ENCODE data around the gene KLF2.
A peak's percentile ranks its signal among the peaks of the same experiment; 100 is the strongest.

Gene KLF2

GRCh38 chr19:16369664-16370576 lies 45.3 kb downstream of the KLF2 start:
- H3K4me3 ChIP-seq (ENCODE audit: low read length) = no peak overlapping the region
- H3K4me1 ChIP-seq (ENCODE audit: control insufficient read depth, insufficient read depth, low read length) = peaks cover 71% of the 10 kb centered on the region
- H3K36me3 ChIP-seq (ENCODE audit: control insufficient read depth, insufficient read depth, low read length) = no peaks in the 10 kb centered on the region
- H3K9me3 ChIP-seq (ENCODE audit: control insufficient read depth, low read length) = no peaks in the 10 kb centered on the region
- no peak overlapping the region for H3K9ac ChIP-seq (ENCODE audit: low read length)
- no peaks in the 10 kb centered on the region for H3K27me3 ChIP-seq (ENCODE audit: control insufficient read depth, insufficient read depth, low read length)

GRCh38 chr19:16370641-16371391 lies 46.2 kb downstream of the KLF2 start:
- Histone ChIP-seq H3K9me3 (ENCODE audit: control insufficient read depth, low read length) (no peaks in the 10 kb centered on the region), H3K4me1 (ENCODE audit: control insufficient read depth, insufficient read depth, low read length) (peaks cover 62% of the 10 kb centered on the region), H3K4me3 (ENCODE audit: low read length) (no peak overlapping the region), H3K27me3 (ENCODE audit: control insufficient read depth, insufficient read depth, low read length) (no peaks in the 10 kb centered on the region), H3K36me3 (ENCODE audit: control insufficient read depth, insufficient read depth, low read length) (no peaks in the 10 kb centered on the region), H3K9ac (ENCODE audit: low read length) (no peak overlapping the region)

GRCh38 chr19:16371540-16371986 lies 46.9 kb downstream of the KLF2 start:
- Histone ChIP-seq H3K27me3 (ENCODE audit: control insufficient read depth, insufficient read depth, low read length) (no peaks in the 10 kb centered on the region), H3K4me1 (ENCODE audit: control insufficient read depth, insufficient read depth, low read length) (peaks cover 58% of the 10 kb centered on the region), H3K4me3 (ENCODE audit: low read length) (no peak overlapping the region), H3K36me3 (ENCODE audit: control insufficient read depth, insufficient read depth, low read length) (no peaks in the 10 kb centered on the region), H3K9ac (ENCODE audit: low read length) (peak overlapping the region; percentile 40), H3K9me3 (ENCODE audit: control insufficient read depth, low read length) (no peaks in the 10 kb centered on the region)

- no peaks in the 10 kb centered on the region for H3K36me3 ChIP-seq (ENCODE audit: control insufficient read depth, insufficient read depth, low read length)
- peak overlapping the region; percentile 40 for H3K9ac ChIP-seq (ENCODE audit: low read length)
- H3K4me3 ChIP-seq (ENCODE audit: low read length) = no peak overlapping the region
Observed at GRCh38 chr19:16372065-16372915, 47.7 kb downstream of the KLF2 start.

GRCh38 chr19:16373079-16373478 lies 48.5 kb downstream of the KLF2 start:
- peaks cover 58% of the 10 kb centered on the region for H3K4me1 ChIP-seq (ENCODE audit: control insufficient read depth, insufficient read depth, low read length)
- no peak overlapping the region for H3K9ac ChIP-seq (ENCODE audit: low read length)

More at GRCh38 chr19:16372065-16372915, 47.7 kb downstream of the KLF2 start:
- H3K9me3 ChIP-seq (ENCODE audit: control insufficient read depth, low read length) = no peaks in the 10 kb centered on the region
- H3K27me3 ChIP-seq (ENCODE audit: control insufficient read depth, insufficient read depth, low read length) = no peaks in the 10 kb centered on the region
- peaks cover 58% of the 10 kb centered on the region for H3K4me1 ChIP-seq (ENCODE audit: control insufficient read depth, insufficient read depth, low read length)

GRCh38 chr19:16373532-16373931 lies 48.9 kb downstream of the KLF2 start:
- Histone ChIP-seq H3K9ac (ENCODE audit: low read length) (no peak overlapping the region), H3K9me3 (ENCODE audit: control insufficient read depth, low read length) (no peaks in the 10 kb centered on the region), H3K27me3 (ENCODE audit: control insufficient read depth, insufficient read depth, low read length) (no peaks in the 10 kb centered on the region), H3K36me3 (ENCODE audit: control insufficient read depth, insufficient read depth, low read length) (no peaks in the 10 kb centered on the region), H3K4me1 (ENCODE audit: control insufficient read depth, insufficient read depth, low read length) (peaks cover 58% of the 10 kb centered on the region), H3K4me3 (ENCODE audit: low read length) (no peak overlapping the region)

More at GRCh38 chr19:16373079-16373478, 48.5 kb downstream of the KLF2 start:
- H3K4me3 ChIP-seq (ENCODE audit: low read length) = no peak overlapping the region
- H3K27me3 ChIP-seq (ENCODE audit: control insufficient read depth, insufficient read depth, low read length) = no peaks in the 10 kb centered on the region
- no peaks in the 10 kb centered on the region for H3K36me3 ChIP-seq (ENCODE audit: control insufficient read depth, insufficient read depth, low read length)
- H3K9me3 ChIP-seq (ENCODE audit: control insufficient read depth, low read length) = no peaks in the 10 kb centered on the region

GRCh38 chr19:16373989-16374388 lies 49.4 kb downstream of the KLF2 start:
- H3K27me3 ChIP-seq (ENCODE audit: control insufficient read depth, insufficient read depth, low read length) = no peaks in the 10 kb centered on the region
- H3K9me3 ChIP-seq (ENCODE audit: control insufficient read depth, low read length) = no peaks in the 10 kb centered on the region
- H3K9ac ChIP-seq (ENCODE audit: low read length) = no peak overlapping the region
- no peaks in the 10 kb centered on the region for H3K36me3 ChIP-seq (ENCODE audit: control insufficient read depth, insufficient read depth, low read length)
- H3K4me1 ChIP-seq (ENCODE audit: control insufficient read depth, insufficient read depth, low read length) = peaks cover 53% of the 10 kb centered on the region
- H3K4me3 ChIP-seq (ENCODE audit: low read length) = no peak overlapping the region

GRCh38 chr19:16374436-16374835 lies 49.8 kb downstream of the KLF2 start:
- no peak overlapping the region for H3K4me3 ChIP-seq (ENCODE audit: low read length)
- H3K9ac ChIP-seq (ENCODE audit: low read length) = no peak overlapping the region
- H3K4me1 ChIP-seq (ENCODE audit: control insufficient read depth, insufficient read depth, low read length) = peaks cover 49% of the 10 kb centered on the region
- no peaks in the 10 kb centered on the region for H3K27me3 ChIP-seq (ENCODE audit: control insufficient read depth, insufficient read depth, low read length)
- no peaks in the 10 kb centered on the region for H3K36me3 ChIP-seq (ENCODE audit: control insufficient read depth, insufficient read depth, low read length)
- no peaks in the 10 kb centered on the region for H3K9me3 ChIP-seq (ENCODE audit: control insufficient read depth, low read length)

GRCh38 chr19:16375157-16375935 lies 50.7 kb downstream of the KLF2 start:
- Histone ChIP-seq H3K9me3 (ENCODE audit: control insufficient read depth, low read length) (no peaks in the 10 kb centered on the region), H3K4me1 (ENCODE audit: control insufficient read depth, insufficient read depth, low read length) (peaks cover 40% of the 10 kb centered on the region), H3K27me3 (ENCODE audit: control insufficient read depth, insufficient read depth, low read length) (no peaks in the 10 kb centered on the region), H3K36me3 (ENCODE audit: control insufficient read depth, insufficient read depth, low read length) (no peaks in the 10 kb centered on the region), H3K4me3 (ENCODE audit: low read length) (no peak overlapping the region), H3K9ac (ENCODE audit: low read length) (no peak overlapping the region)

GRCh38 chr19:16375936-16376185 lies 51.2 kb downstream of the KLF2 start:
- H3K36me3 ChIP-seq (ENCODE audit: control insufficient read depth, insufficient read depth, low read length) = no peaks in the 10 kb centered on the region
- no peaks in the 10 kb centered on the region for H3K27me3 ChIP-seq (ENCODE audit: control insufficient read depth, insufficient read depth, low read length)
- H3K9ac ChIP-seq (ENCODE audit: low read length) = no peak overlapping the region
- H3K9me3 ChIP-seq (ENCODE audit: control insufficient read depth, low read length) = no peaks in the 10 kb centered on the region
- peaks cover 35% of the 10 kb centered on the region for H3K4me1 ChIP-seq (ENCODE audit: control insufficient read depth, insufficient read depth, low read length)
- H3K4me3 ChIP-seq (ENCODE audit: low read length) = no peak overlapping the region

GRCh38 chr19:16376241-16376640 lies 51.6 kb downstream of the KLF2 start:
- H3K4me1 ChIP-seq (ENCODE audit: control insufficient read depth, insufficient read depth, low read length) = peaks cover 31% of the 10 kb centered on the region
- no peaks in the 10 kb centered on the region for H3K36me3 ChIP-seq (ENCODE audit: control insufficient read depth, insufficient read depth, low read length)
- H3K4me3 ChIP-seq (ENCODE audit: low read length) = no peak overlapping the region
- no peak overlapping the region for H3K9ac ChIP-seq (ENCODE audit: low read length)
- H3K27me3 ChIP-seq (ENCODE audit: control insufficient read depth, insufficient read depth, low read length) = no peaks in the 10 kb centered on the region
- no peaks in the 10 kb centered on the region for H3K9me3 ChIP-seq (ENCODE audit: control insufficient read depth, low read length)

Data from mucosa of stomach (tissue), 1 donor.